Fibroblast of pulmonary artery (primary cell): Measurements from ENCODE around the gene TECPR2.
"Not testable (repeated sequence)": the region's sequence is repeated elsewhere in the genome, so short reads cannot be mapped to it uniquely, and the experiment has no call there.

Source experiments
- DNase-seq: peaks from one replicate; pipeline ENCODE4 v3.0.0-alpha.2; 2010; ENCODE audit warnings: low read depth
- H3K4me3 ChIP-seq: replicated peaks from 2 replicates; pipeline ENCODE4 v1.5.1; 2011; ENCODE audit warnings: low read depth, mild to moderate bottlenecking, control low read depth, low read length, moderate library complexity
- TF ChIP-seq, protein P1 (sequence below): IDR thresholded peaks from 2 replicates; pipeline ENCODE4 v1.5.1; 2011; ENCODE audit warnings: mild to moderate bottlenecking, control low read depth, low read length, inconsistent platforms; ENCODE audit errors: missing control alignments

The TECPR2 gene

DNA sequence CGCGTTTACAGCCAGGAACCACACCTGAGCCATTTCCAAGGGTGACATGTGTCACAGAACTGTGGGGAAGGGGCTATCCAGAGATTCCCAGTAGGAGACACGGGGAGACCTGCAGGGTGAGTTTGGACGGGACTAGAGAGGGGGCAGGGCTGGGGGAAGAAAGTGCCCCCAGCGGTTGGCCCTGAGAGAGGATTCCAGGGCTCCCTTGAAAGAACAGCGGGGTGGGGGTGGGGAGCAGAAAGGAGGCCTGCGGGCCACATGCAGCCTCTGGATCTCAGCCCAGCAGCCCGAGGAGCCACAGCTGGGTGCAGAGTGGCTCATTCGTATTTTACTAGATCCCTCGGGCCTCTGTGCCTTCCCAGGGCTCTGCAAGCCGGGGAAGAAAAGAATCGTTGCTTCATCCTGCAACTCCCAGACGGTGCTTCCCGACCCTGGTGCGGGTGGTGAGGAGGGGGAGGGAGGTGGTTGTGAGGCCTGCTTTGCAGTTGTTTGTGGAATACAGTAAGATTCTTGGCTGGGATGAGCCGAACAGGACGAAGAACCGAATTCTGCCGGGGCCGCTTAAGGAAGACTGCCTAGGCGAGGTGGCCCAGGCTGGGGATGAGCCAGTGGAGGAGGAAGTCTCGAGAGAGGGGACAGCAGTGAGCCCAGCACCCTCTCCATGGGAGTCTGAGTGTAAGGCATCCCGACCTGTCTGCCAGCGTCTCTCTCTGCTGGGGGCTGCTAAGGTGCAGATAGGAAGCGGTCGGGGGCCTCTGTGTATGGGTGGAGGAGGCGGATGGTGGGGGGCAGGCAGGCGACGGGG is 182.9 kb downstream of the TECPR2 start:
- TF ChIP-seq, protein P1, sequence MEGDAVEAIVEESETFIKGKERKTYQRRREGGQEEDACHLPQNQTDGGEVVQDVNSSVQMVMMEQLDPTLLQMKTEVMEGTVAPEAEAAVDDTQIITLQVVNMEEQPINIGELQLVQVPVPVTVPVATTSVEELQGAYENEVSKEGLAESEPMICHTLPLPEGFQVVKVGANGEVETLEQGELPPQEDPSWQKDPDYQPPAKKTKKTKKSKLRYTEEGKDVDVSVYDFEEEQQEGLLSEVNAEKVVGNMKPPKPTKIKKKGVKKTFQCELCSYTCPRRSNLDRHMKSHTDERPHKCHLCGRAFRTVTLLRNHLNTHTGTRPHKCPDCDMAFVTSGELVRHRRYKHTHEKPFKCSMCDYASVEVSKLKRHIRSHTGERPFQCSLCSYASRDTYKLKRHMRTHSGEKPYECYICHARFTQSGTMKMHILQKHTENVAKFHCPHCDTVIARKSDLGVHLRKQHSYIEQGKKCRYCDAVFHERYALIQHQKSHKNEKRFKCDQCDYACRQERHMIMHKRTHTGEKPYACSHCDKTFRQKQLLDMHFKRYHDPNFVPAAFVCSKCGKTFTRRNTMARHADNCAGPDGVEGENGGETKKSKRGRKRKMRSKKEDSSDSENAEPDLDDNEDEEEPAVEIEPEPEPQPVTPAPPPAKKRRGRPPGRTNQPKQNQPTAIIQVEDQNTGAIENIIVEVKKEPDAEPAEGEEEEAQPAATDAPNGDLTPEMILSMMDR, result no peak
- no peak overlapping the region for H3K4me3 ChIP-seq
- DNase-seq, result peak; percentile 58

DNA sequence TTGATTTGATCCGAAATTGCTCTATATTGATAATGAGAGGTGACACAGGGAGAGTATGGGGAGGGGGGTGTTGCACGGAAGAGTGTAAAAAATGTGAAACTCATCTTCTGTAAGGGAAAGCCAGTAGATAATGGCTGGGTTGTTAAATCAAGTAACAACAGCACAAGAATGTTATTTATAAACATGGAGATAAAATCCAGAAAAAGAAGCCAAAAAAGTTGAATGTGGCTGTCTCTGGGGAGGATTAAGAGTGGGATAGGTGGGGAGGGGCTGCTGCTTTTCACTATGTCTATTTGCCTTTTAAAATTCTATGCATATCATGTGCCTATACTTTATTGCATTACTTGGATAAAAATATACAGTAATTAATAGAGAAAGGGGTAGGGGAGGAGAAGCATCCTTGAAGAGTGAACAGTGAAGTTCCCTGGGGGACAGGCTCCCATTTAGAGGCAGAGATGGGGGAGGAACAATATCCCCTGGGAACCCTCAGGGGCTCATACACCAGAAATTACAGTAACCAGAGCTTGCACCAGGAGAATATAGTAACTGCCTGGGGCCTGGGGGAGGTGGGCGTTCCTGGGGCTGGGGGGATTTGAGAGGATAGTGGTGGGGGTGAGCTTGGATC is 186.0 kb downstream of the TECPR2 start:
- DNase-seq, result no peak
- no peak overlapping the region for H3K4me3 ChIP-seq
- TF ChIP-seq, protein P1, result no peak

DNA sequence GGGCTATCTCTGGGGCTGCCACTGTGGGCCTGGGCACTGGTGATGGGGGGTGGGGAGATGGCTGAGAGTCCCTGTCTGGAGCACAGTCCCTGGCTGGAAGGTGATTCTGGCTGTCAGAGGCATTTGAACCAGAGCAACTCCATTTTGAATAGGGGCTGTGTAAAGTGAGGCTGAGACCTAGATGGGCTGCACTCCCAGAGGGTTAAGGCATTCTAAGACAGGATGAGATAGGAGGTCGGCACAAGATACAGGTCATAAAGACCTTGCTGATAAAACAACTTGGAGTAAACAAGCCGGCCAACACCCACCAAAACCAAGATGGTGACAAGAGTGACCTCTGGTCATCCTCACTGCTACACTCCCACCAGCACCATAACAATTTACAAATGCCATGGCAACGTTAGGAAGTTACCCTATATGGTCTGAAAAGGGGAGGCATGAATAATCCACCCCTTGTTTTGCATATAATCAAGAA is 188.2 kb downstream of the TECPR2 start:
- H3K4me3 ChIP-seq, DNase-seq: not testable (repeated sequence)
